Middle frontal gyrus (tissue), 1 donor: ENCODE results near the gene KRT15.

Source experiments
- DNase-seq: peaks from one replicate; pipeline ENCODE4 v3.0.0-alpha.2; 2015; ENCODE audit warnings: low spot score; ENCODE audit errors: extremely low spot score

The KRT15 gene

DNA sequence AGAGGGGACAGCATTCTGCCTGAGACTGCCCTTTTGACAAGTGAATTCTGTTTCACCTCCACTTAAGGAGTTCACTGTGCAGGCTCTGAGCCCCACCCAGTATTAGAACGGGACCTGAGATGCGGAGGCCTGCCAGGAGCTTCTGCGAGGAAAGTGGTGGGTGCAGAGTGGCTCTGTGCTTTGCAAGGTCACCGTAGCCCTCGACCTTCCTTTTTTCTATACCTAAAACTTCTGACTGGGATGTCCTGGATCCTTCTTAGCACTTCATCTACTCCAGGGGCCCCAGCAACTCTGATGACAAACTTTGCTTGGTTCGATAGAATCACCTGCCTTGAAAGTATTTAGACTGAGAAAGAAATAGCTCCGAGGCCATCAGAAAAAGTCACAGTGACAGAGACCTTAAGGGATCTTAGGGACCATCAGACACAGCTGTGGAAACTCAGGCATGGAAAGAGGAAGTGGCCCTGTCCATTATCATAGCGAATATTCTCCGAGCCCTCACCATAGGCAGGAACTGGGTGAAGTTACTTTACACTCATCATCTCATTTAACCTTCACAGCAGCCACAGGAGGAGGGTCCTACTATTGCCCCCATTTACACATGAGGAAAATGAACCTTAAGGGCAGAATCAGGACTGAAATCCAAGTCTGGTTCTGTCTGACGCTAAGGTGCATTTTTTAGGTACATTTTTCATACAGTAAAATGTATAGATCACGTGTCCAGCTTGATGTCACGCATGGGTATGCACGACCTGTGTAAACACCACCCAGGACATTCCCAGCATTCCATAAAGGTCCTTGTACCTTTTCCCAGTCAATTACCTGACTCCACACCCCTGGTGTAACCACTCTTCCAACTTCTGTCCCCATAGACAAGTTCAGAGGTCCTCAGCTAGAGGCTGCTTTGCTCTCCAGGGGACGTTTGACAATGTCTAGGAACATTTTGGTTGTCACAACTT, 12.6 kb downstream of the KRT15 start:
- DNase-seq, result no peak

DNA sequence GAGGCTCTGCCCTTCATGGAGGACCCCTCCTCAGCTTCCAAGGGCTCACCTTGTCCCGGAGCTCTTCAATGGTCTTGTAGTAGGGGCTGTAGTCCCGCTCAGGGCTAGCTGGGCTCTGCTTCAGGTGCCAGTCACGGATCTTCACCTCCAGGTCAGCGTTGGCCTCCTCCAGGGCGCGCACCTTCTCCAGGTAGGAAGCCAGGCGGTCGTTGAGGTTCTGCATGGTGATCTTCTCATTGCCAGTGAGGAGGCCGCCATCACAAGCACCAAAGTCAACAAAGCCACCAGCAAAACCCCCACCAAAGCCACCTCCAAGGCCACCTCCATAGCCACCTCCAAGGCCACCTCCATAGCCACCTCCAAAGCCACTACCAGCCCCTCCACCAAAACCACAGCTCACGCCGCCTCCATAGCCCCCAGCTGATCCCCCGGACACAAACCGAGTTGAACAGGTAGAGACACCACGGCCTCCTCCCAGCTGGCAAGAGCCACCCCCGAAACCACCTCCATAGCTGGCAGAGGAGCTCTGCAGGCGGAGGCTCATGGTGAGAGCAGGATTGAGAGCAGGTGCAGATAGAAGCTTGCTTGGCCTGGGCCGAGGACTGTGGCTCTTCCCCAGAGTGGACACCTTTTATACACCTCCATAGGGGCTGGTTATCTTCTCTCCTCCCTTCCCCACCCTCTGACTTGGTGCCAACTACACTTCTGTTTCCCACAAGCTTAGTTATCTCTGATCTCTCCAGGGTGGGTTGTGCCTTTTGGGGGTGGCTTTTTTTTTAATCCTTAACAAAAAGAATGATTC, 13.5 kb downstream of the KRT15 start, which contains the start of gene KRT13:
Gene KRT13, minus strand, starts transcription at position 606 of the 802 bp plus-strand sequence. Its CDS starts 62 bp downstream, at position 544.
- DNase-seq, result no peak

DNA sequence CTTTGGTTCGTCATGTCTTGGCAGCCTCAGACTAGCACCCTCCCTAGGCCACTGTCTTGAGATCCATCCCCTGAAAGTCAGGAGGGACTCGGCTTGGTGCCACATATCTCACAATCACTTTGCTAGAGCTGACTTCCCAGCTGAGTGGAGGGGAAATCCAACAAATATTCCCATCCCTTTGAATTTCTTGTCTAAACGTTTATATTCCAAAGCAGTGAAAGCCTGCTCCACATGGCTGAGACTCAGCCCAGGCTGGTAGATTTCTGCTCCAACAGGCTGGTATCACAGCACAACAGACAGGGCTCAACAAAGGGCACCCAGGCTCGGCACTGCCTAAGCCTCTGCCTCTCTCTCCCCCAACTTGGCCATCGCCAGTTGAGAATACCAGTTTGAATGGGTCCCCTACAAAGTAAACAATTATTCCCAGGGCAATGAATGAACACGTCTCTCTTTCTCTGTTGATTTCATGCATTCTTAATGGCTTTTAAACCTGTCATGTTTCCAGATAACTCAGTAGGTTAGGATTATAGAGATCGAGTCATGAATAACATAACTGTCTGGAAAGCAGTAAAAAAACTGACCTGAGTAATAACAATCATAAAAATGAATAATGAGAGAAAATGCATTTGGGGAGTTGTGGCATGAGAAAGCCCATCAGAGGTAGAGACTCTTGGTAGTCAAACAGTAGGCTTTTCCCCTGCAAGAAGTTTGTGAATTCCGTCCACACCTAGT, 14.3 kb downstream of the KRT15 start:
- no peak for DNase-seq

DNA sequence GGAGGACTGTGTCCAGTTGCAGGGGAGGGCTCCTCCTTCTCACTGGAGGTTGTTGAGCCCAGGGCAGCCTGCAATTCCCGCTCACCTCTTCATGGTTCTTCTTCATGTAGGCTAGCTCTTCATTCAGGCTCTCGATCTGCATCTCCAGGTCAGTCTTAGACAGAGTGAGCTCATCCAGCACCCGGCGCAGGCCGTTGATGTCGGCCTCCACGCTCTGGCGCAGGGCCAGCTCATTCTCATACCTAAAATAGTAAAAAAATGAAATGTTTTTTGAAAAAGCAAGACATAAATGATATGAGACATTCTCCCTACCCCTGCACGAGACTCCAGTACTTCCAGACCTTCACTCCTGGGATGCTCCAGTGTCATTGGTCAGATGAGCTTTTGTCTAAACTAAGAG, 15.5 kb downstream of the KRT15 start:
- no peak for DNase-seq

DNA sequence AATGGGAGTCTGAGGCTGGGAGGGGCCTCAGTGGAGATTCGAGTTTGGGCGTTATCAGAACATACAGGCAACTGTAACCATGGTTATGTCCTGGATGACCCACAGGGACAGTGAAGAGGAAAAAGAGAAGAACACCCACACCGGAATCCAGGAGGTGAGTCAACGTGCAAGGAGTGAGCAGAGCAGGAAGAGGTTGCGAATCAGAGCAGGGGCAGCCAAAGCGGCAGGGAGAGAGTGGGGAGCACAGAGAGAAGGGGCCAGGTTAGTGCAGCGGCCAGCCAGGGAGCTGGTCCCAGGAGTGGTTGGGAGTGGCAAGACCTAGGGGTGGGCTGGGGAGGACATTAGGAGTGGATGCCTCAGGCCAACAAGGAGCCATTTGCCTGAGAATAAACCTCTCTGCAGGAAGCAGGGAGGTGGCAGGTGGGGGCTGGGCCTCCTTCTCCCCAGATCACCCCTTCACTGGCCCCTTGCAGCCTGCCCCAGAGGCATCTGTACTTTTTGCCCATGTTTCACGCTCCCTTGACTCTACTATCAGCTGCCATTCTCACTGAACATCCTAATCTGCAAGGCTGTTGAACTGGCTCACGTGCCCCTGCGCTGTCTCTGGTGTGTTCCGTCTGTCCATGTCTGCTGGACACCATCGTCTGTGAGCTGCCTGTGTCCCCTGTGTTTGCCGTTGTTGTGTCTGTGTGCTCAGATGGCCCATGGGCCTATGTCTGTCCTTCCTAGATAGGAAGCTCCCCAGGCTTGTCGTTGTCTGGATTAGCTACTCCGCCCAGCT, 18.4 kb downstream of the KRT15 start:
- DNase-seq, result no peak

DNA sequence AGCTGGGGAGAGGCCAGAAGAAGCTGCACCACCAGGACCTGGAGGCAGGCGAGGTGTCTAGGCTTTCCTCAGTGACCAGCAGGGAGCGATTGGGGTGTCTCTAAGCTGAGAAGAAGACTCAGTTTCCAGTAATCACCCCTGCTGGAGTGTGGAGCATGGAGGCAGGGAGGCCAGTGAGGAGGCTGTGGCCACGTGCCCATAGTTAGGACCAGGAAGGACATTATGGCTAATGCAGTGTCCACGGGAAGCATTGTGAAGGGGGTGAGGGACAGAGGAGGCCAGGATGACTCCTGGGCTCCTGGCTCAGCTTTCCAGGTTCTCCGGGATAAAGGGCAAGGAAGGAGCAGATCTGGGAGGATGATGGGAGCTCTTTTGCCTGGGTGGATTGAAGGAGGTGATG, 19.0 kb downstream of the KRT15 start:
- no peak for DNase-seq

DNA sequence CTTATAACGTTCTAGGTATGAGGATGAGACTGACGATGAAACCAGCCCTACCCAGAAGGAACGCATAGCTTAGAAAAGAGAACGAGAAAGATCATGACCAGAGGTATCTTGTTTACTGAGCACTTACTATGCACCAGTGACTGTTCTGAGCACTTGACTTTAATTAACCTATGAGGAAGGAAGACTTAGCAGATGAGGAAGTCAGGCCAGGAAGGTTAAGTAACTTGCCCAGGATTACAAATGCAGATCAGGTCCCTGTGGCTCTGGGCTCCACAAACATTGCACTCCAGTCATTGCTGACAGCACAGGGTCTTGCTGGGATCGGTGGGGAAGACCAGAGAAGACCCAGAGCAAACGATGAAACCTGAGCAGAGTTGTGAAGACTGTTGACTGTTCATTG, 20.4 kb downstream of the KRT15 start:
- DNase-seq, result no peak

DNA sequence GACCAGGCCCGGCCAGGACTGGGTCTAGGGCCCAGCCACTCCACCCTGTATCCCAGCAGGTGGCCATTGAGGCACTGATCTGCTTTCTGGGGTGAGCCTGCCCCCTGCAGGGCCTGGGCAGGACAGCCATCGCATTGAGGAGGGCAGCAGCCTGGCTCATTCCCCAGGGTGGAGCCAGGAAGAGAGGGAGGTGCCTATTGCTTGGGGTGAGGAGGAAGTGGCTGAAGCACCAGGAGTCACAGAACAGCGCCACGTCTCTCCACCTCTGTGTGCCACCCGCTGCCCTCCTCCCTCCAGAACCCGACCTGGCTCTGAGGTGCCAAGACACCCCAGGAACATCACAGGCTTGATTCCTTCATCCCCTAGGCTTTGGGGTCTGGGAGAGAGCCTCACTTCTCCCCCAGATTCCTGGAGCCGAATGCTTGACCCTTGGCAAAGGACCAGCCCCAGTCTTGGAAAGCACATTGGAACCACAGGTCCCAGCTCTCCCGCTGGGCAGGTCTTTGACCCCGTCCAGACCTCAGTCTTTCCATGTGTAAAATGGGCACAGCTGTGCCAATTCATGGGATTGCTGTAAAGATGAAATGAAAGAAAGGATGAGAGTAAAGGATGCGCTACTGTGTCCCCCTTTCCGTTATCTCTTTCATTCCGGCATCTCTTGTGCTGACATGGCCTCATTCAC, 21.7 kb downstream of the KRT15 start:
- no peak for DNase-seq

DNA sequence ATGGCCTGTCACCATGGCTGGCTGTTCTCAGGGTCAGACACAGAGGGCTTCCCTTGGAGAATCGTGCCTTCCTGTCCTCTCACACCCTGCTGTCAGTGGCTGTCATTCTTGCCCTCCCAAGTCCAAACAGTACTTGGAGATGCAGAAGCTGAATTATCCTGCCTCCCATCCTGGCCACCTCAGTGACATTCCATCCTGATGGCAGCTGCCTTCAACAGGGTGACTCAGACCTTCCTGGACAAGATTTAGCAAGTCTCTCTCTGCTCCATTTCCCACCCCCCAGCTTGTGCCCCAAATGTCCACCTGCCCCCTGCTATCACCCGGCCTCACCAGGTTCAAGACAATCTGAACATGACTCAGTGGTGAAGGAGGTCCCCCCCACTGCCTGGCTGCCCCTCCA, 24.2 kb downstream of the KRT15 start:
- no peak for DNase-seq

DNA sequence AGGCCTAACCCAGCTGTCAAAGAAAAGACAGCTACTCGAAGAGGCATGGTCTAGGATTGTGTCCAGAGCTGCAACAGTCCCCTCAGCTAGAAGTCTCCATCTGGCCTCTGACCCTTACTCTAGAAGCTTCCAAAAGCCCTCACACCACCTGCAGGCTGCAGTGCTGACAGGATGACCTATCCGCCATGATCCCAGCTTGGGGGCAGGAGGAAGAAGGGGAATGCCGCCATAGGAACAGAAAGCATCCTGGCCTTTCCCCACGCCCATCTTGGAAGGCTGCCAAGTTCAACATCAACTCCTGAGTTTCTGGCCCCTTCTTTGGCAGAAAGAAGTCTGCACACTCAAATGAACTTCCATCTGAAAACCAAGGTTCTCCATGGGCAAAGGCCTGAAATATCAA, 25.9 kb downstream of the KRT15 start:
- no peak for DNase-seq

DNA sequence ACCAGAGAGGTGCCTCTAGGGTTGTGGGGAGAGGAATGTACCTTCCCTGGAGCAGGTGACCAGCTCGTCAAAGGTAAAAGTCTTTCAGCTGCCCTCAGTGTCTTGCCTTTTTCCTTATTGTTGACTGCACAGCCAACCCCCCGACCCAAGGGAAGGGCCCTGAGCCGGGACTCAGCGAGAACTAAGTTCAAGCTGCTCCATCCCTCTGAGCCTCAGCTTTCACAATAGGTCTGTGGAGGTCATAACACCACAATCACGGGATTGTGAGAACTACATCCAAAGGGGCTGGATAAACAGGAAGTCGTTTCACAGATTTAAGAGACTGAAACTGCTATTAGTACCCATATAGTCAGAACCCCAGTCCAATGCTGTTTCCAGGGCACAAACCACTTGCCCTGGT, 26.3 kb downstream of the KRT15 start:
- no peak for DNase-seq

DNA sequence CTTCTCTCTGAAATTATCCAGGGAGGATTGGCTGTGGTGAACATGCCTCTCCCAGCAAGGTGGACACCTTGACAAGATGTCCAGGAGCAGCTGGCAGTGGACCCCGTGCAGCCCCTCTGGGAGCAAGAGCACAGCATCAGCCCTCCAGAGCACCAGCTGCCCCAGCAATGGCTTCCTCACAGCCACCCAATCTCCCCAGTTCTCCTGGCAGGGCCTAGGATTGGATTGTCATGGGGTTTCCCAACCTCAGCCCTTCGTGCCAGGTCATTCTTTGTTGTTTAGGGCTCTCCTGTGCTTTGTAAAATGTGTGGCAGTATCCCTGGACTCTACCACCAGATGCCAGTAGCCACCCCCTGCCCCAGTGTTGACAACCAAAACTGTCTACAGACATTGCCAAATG, 27.2 kb downstream of the KRT15 start:
- DNase-seq, result no peak

DNA sequence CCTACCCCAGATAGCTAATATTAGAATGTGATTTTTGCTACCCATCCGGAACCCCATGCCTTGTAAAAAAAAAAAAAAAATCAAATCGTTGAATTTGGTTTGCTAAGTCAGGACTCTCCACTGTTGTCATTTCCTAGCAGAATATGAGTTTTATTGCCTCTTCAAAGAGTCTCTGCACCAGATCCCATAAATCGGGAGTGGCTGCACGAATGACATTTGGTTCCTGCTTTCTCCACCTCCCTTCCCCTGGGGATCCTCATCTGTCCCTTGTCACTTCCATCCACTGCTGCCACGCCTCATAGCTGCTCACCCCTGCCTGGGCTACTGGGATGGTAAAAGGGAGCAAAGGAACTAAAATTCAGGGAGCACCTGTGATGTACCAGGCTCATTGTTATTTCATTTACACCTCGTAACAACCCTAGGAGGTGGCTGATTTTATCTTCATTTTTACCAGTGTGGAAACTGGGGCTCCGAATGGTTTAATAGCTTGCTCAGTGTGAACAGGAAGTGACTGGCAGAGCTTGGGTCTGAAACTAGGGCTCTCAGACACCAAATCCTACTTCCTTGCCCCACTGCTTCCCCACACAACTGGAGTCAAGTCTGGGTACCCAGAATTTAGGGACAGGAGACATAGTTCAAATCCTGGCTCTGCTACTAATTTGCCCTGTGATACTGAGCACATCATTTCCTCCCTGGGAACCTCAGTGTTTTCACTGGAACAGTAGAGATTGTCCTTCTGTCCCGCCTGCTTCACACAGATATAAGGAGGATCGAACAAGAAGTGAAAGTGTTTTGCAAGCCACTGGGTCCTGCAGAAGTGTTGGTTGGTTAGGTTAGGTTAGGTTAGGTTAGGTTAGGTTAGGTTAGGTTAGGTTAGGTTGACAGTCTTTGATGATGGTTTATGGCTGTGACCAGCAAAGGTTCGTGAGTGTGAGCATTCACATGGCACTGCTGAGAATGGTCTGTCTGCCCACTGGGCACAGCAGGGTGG, 28.4 kb downstream of the KRT15 start:
- DNase-seq, result no peak

DNA sequence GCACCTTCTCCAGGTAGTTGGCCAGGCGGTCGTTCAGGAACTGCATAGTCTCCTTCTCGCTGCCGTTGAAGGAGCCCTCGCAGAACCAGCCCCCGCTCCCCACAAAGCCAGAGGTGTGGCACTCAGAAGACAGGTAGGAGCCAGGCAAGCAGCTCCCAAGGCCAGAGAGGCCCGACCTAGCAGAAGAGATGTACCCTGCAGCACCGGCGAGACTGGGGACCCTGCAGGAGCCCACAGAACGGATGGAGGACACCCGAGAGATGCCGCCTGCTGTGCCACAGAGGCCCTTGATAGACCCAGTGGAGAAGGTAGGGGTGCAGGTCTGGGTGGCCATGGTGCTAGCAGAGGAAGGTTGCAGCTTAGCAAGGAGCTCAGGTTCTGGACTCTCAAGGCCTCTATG, 29.2 kb downstream of the KRT15 start, which contains the start of gene KRT36:
Gene KRT36, minus strand, starts transcription at position 380 of the 400 bp plus-strand sequence. Its CDS starts 46 bp downstream, at position 334.
- no peak for DNase-seq

DNA sequence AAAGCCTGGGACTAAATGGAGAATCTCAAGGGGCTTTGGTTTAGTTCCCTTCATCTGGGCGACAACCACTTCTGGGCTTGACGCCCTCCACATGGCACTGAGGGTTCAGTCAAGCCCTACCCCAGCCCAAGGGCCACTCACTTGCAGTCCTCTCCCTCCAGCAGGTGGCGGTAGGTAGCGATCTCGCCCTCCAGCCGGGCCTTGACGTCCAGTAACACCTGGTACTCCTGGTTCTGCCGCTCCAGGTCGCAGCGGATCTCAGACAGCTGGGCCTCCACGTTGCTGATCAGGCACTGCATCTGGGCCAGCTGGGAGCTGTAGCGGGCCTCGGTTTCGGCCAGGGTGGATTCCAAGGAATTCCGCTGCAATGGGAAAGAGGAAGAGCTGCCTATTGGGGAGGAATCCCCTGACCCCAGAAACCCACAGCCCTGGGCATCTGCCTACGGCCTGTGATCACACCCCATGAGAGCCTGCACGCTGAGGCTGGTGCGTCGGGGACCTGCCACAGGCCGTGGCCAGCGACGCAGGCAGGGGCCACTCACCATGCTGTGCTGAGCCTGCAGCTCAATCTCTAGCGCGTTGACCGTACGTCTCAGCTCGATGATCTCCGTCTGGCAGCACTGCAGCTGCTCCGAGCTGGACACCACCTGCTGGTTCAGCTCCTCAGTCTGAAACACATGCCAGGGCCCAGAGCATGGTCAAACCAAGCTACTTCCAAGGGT, 31.7 kb downstream of the KRT15 start:
- no peak for DNase-seq

DNA sequence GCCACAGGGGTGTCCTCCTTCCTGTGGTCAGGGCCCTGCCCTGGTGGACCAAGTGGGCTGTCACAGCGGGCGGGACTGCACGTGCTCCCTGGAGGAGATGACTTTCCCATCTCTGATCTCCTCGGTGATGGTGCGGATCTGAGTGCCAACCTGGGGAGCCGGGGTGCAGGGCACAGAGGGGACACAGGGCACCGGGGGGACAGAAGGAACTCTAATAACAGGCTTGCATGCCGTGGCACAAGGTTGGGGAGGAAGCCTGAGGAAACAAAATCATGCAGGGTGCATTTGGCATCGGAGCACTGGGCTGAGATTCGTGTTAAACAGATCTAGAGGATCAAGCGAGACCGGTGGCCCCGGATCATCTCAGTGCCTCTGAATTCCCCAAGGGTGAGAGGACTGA, 32.4 kb downstream of the KRT15 start:
- no peak for DNase-seq

DNA sequence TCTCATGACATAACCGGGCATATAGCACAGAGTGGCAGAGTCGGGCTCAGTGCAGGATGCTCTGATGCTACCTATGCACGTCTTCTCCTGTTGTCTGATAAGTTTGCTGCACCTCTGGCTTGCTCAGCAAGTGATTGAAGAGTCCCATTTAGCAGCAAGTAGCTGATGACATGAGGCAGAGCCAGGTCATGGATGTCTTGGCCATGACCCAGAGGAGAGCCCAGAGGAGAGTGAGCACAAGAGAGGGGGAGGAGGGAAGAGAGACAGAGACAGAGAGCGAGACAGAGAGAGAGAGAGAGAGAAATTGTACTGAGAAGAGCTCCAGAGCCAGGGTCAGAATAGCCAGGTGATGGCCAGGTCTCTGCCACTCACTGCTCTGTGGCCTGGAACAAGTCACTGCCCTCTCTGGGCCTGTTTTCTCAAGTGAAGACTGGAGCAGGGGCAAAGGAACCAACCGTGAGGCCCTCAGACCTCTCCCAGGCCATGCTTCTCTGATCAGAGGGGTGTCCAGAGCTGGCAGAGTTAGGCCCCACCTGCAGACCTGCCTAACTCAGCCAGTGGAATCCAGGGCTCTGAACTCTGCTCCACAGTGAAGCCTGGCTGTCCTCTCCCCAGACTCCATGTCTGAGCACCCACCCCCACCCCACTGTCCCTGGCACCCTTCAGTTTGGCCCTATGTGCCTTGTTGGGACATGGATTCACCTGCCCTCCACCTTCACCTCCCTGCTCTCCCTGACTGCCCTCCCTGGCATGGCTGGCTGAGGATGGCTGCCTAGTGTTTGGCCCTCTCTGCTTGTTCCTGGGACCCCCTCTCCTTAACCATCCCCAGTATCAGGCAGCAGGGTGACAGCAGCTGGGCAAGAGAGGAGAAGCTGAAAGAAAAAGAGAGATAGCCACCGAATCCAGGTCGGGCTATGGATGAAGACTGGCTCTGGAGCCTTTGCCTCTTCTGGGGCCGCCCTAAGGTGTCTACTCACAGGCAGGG, 33.5 kb downstream of the KRT15 start:
- DNase-seq, result no peak
